Measurements from ENCODE around the gene CTF1. TPM values are rescaled to one million over a fixed set of nuclear protein-coding genes. Genes with fewer than 3 reads are reported as not detected.
"Not testable (repeated sequence)": the region's sequence is repeated elsewhere in the genome, so short reads cannot be mapped to it uniquely, and the experiment has no call there.

CTF1 gene
- total and polyA plus RNA-seq, 5 donors: 7.4 to 13.1 (median 9.6) TPM

GRCh38 chr16:30931068-30931650, 34.7 kb downstream of the CTF1 start:
- intact Hi-C loops (cut with DNase I): no loop called here
- peak in 2 of 3 donors; percentile 16 to 47 for DNase-seq
- Histone ChIP-seq H3K27ac (ENCODE audit: low read length) (peak overlapping the region; percentile 75), H3K9me3 (ENCODE audit: control insufficient read depth, low read length) (no peaks in the 10 kb centered on the region), H3K4me3 (ENCODE audit: low read length) (no peak overlapping the region), H3K27me3 (ENCODE audit: control insufficient read depth, insufficient read depth) (no peaks in the 10 kb centered on the region), H3K4me1 (ENCODE audit: control insufficient read depth, insufficient read depth, low read length) (no peaks in the 10 kb centered on the region)
- 61% methylated on average over 12 of the region's 12 CpGs for WGBS
- no peak for ATAC-seq

- Histone ChIP-seq H3K27ac (ENCODE audit: low read length) (no peak overlapping the region), H3K9me3 (ENCODE audit: control insufficient read depth, low read length) (no peaks in the 10 kb centered on the region)
- peak in 1 of 3 donors; percentile 75 for DNase-seq
Measured at GRCh38 chr16:30934827-30935557, 38.6 kb downstream of the CTF1 start.

GRCh38 chr16:30937692-30938091, 41.3 kb downstream of the CTF1 start:
- H3K4me3 ChIP-seq (ENCODE audit: low read length): no peak overlapping the region
- H3K4me1 ChIP-seq (ENCODE audit: control insufficient read depth, insufficient read depth, low read length): no peaks in the 10 kb centered on the region
- DNase-seq: peak in 1 of 3 donors; percentile 43
- no peaks in the 10 kb centered on the region for H3K9me3 ChIP-seq (ENCODE audit: control insufficient read depth, low read length)
- intact Hi-C loops (cut with DNase I): no loop called here
- H3K27ac ChIP-seq (ENCODE audit: low read length): peak overlapping the region; percentile 10
- no peaks in the 10 kb centered on the region for H3K27me3 ChIP-seq (ENCODE audit: control insufficient read depth, insufficient read depth)
- WGBS: 49% methylated on average over 5 of the region's 5 CpGs
- no peak for ATAC-seq

More at GRCh38 chr16:30934827-30935557, 38.6 kb downstream of the CTF1 start:
- intact Hi-C loops (cut with DNase I): no loop called here
- Histone ChIP-seq H3K27me3 (ENCODE audit: control insufficient read depth, insufficient read depth) (no peaks in the 10 kb centered on the region), H3K4me1 (ENCODE audit: control insufficient read depth, insufficient read depth, low read length) (no peaks in the 10 kb centered on the region), H3K4me3 (ENCODE audit: low read length) (no peak overlapping the region)
- peak in 1 of 2 donors; percentile 16 for ATAC-seq
- 64% methylated on average over 12 of the region's 12 CpGs for WGBS

DNA sequence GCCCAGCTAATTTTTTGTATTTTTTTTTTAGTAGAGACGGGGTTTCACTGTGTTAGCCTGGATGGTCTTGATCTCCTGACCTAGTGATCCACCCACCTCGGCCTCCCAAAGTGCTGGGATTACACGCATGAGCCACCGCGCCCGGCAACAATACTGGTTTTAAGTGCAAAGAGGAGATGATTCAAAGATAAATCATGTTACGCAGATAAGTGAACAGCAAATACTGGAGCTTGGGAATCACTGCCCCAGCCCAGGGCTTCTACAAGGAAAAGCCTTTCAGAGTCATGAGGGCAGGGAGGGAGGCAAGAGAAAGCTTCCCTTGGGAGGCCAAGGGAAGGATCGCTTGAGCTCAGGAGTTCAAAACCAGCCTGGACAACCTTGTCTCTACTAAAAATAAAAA, 43.2 kb downstream of the CTF1 start:
- H3K27me3 ChIP-seq (ENCODE audit: control insufficient read depth, insufficient read depth); ATAC-seq; intact Hi-C loops (cut with DNase I); H3K27ac ChIP-seq (ENCODE audit: low read length); H3K4me1 ChIP-seq (ENCODE audit: control insufficient read depth, insufficient read depth, low read length); H3K4me3 ChIP-seq (ENCODE audit: low read length); H3K9me3 ChIP-seq (ENCODE audit: control insufficient read depth, low read length): not testable (repeated sequence)
- DNase-seq: peak in 1 of 3 donors; percentile 16
- WGBS: 93% methylated on average over 8 of the region's 8 CpGs

DNA sequence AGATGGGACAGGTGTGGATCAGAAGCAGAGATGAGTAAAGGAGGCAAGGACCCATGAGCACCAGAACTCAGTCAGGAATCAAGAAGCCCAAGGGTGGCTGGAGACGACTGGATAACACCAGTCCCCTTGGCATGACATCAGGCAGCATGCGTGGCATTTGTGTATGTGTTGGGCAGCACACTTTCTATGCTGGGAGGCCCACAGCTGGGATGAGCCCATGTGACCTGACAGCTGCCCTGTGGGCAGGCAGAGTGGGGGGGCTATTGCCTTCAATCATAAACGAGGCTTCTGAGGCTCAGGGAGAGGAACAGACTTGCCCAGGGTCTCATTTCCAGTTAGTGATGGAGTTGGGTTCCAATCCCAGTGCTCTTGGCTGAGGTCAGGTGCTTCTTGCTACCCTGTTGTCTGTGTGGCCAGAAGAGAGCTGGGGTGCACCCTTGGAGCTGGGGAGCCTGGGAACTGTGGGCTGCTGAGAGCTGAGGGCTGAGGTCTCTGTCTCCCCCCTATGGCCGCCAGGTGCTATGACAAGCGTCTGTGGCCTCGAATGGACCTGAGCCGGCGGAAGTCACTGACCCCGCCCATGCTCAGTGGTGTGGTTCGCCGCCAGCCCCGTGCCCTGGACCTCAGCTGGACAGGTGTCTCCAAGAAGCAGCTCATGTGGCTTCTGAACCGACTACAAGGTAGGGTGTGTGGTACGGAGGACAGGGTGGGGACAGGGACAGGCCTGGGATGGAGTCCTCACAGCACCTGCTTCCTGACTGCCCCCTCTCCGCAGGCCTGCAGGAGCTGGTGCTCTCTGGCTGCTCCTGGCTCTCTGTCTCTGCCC, 45.4 kb downstream of the CTF1 start:
- ATAC-seq: peak; percentile 84 to 86
- WGBS: 25% methylated on average over 15 of the region's 15 CpGs
- intact Hi-C loops (cut with DNase I): no loop called here

DNA sequence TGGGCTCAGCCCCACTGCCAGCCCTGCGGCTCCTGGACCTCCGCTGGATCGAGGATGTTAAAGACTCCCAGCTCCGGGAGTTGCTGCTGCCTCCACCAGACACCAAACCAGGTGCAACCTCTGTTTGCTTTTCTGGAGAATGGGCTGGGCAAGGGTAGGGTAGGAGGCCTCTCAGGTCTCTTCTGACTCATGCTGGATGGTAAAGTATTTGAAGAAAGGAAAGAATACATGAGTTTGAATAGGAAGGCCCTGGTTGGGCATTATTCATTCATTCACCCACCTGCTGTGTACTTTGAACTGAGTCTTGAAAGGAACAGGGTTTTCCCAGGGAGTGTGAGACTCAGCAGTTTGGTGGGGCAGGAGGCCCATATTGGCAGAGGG, 46.0 kb downstream of the CTF1 start:
- H3K9me3 ChIP-seq (ENCODE audit: control insufficient read depth, low read length): no peaks in the 10 kb centered on the region
- H3K4me1 ChIP-seq (ENCODE audit: control insufficient read depth, insufficient read depth, low read length): no peaks in the 10 kb centered on the region
- ATAC-seq (no peak), DNase-seq (no peak)
- H3K27ac ChIP-seq (ENCODE audit: low read length): no peak overlapping the region
- H3K4me3 ChIP-seq (ENCODE audit: low read length): no peak overlapping the region
- intact Hi-C loops (cut with DNase I): no loop called here
- 92% methylated on average over 4 of the region's 4 CpGs for WGBS
- no peaks in the 10 kb centered on the region for H3K27me3 ChIP-seq (ENCODE audit: control insufficient read depth, insufficient read depth)

More for the DNA sequence above, 45.4 kb downstream of the CTF1 start:
- Histone ChIP-seq H3K4me1 (ENCODE audit: control insufficient read depth, insufficient read depth, low read length) (no peaks in the 10 kb centered on the region), H3K27me3 (ENCODE audit: control insufficient read depth, insufficient read depth) (no peaks in the 10 kb centered on the region), H3K9me3 (ENCODE audit: control insufficient read depth, low read length) (no peaks in the 10 kb centered on the region), H3K27ac (ENCODE audit: low read length) (peak overlapping the region; percentile 13), H3K4me3 (ENCODE audit: low read length) (no peak overlapping the region)
- DNase-seq: peak; percentile 74 to 90 (median 90)

- ATAC-seq (no peak), DNase-seq (no peak)
- Histone ChIP-seq H3K27ac (ENCODE audit: low read length) (no peak overlapping the region), H3K9me3 (ENCODE audit: control insufficient read depth, low read length) (no peaks in the 10 kb centered on the region), H3K4me1 (ENCODE audit: control insufficient read depth, insufficient read depth, low read length) (no peaks in the 10 kb centered on the region), H3K27me3 (ENCODE audit: control insufficient read depth, insufficient read depth) (no peaks in the 10 kb centered on the region), H3K4me3 (ENCODE audit: low read length) (no peak overlapping the region)
- intact Hi-C loops (cut with DNase I): no loop called here
Measured at GRCh38 chr16:30944352-30944751, 47.9 kb downstream of the CTF1 start.

DNA sequence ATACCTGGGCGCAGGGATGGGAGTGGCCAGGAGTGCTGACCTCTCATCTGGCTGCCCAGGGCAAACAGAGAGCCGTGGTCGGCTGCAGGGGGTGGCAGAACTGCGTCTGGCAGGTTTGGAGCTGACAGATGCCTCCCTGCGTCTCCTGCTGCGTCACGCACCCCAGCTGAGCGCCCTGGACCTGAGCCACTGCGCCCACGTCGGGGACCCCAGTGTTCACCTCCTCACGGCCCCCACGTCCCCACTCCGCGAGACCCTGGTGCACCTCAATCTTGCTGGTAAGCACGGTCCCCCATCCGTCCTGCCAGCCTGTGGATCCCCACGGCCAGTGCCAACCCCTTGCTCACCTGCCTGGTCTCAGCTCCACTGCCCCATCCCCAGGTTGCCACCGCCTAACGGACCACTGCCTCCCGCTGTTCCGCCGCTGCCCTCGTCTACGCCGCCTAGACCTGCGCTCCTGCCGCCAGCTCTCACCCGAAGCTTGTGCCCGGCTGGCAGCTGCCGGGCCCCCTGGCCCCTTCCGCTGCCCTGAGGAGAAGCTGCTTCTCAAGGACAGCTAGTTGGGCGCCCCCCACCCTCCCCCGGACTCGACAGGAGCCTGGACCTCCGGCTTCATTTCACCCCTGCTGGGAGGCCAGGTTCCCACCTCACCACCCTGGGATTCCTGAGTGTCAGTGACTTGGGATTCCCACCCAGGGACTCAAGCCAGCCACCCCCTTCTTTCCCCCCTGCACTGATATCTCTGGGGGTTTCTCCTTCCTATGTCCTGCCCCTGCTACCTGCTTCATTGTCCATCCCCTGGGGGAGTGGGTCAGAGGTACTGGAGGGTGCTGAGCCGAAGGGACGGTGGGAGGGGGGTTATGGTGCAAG, 50.5 kb downstream of the CTF1 start:
- Histone ChIP-seq H3K27ac (ENCODE audit: low read length) (no peak overlapping the region), H3K4me3 (ENCODE audit: low read length) (no peak overlapping the region), H3K27me3 (ENCODE audit: control insufficient read depth, insufficient read depth) (no peaks in the 10 kb centered on the region), H3K9me3 (ENCODE audit: control insufficient read depth, low read length) (no peaks in the 10 kb centered on the region), H3K4me1 (ENCODE audit: control insufficient read depth, insufficient read depth, low read length) (peaks cover 5% of the 10 kb centered on the region)
- DNase-seq (peak; percentile 44 to 75 (median 63)), ATAC-seq (no peak)
- intact Hi-C loops (cut with DNase I): no loop called here
- WGBS: 89% methylated on average over 38 of the region's 38 CpGs

- no peak overlapping the region for H3K27ac ChIP-seq (ENCODE audit: low read length)
- no peak for DNase-seq
- intact Hi-C loops (cut with DNase I): no loop called here
- H3K4me1 ChIP-seq (ENCODE audit: control insufficient read depth, insufficient read depth, low read length): peaks cover 5% of the 10 kb centered on the region
- 70% methylated on average over 3 of the region's 3 CpGs for WGBS
- H3K27me3 ChIP-seq (ENCODE audit: control insufficient read depth, insufficient read depth): no peaks in the 10 kb centered on the region
- no peak for ATAC-seq
- no peak overlapping the region for H3K4me3 ChIP-seq (ENCODE audit: low read length)
- no peaks in the 10 kb centered on the region for H3K9me3 ChIP-seq (ENCODE audit: control insufficient read depth, low read length)
Measured at GRCh38 chr16:30947541-30947858, 51.1 kb downstream of the CTF1 start.

DNA sequence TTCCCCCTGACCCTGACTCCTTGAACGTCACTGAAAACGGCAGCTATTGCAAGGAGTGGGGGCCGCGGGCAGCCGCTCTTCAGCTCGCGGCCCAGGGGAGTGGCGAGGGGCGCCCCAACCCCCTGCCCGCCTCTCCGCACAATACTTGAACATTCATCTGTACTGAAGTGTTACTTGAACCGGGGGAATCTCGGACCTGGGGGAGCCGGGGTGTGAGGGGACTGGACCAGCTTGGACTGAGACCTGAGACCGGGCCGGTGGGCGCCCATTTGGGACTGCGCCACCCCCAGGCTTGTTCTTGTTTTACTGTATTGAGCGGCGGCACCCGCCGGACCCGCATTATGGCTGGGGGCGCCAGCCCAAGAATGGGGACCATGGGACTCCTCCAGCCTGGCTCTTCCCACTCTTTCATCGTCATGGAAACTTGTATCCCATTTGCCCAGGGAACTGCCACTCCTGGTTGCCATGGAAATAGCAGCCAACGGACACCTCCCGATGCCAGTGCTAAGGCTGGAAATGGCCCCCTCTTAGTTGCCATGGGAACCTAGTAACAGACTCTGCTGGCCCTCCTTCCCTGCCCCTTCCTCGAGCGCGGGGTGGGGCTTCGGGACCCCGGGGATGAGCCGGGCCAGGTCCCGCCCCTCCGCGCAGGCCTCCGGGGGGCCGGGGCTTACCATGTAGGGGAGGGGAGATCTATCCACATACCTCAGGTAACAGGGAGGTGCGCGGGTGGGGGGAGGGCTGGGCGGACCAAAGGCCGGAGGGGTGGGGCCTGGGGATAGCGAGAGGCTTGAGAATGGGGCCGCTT, 51.6 kb downstream of the CTF1 start:
- intact Hi-C loops (cut with DNase I): no loop called here
- ATAC-seq (peak; percentile 71 to 76), DNase-seq (peak; percentile 90 to 94 (median 94))
- Histone ChIP-seq H3K9me3 (ENCODE audit: control insufficient read depth, low read length) (no peaks in the 10 kb centered on the region), H3K4me3 (ENCODE audit: low read length) (peak overlapping the region; percentile 93), H3K4me1 (ENCODE audit: control insufficient read depth, insufficient read depth, low read length) (peaks cover 5% of the 10 kb centered on the region), H3K27ac (ENCODE audit: low read length) (peak overlapping the region; percentile 54), H3K27me3 (ENCODE audit: control insufficient read depth, insufficient read depth) (no peaks in the 10 kb centered on the region)
- WGBS: 21% methylated on average over 44 of the region's 44 CpGs

Data from right cardiac atrium (tissue), 5 donors.